Liver (tissue), 9 donors: Measurements from ENCODE around the gene SNRPB. TPM values are rescaled to one million over a fixed set of nuclear protein-coding genes. Genes with fewer than 3 reads are reported as not detected.

Experiments used
- DNase-seq: peaks from one replicate; pipeline ENCODE4 v3.0.0-alpha.2; 2017; ENCODE audit warnings: low spot score
- H3K27ac ChIP-seq, 2 donors: one replicate each; pipeline ENCODE4 v1.7.0; 2013; ENCODE audit warnings: inconsistent platforms in 2 of 2, low read length in 2 of 2, control low read depth in 1 of 2, low read depth in 1 of 2, mild to moderate bottlenecking in 1 of 2
- H3K27me3 ChIP-seq, 4 donors: one replicate each; pipeline versions ENCODE4 v1.6.1 to v1.7.0; 2013; ENCODE audit warnings: low read length in 3 of 4, inconsistent platforms in 1 of 4, mild to moderate bottlenecking in 1 of 4, moderate library complexity in 1 of 4; ENCODE audit not compliant: control insufficient read depth in 4 of 4, insufficient read depth in 4 of 4
- H3K36me3 ChIP-seq, 4 donors: one replicate each; pipeline versions ENCODE4 v1.6.1 to v1.7.0; 2013; ENCODE audit warnings: low read length in 3 of 4, mild to moderate bottlenecking in 3 of 4, low read depth in 1 of 4, moderate library complexity in 1 of 4; ENCODE audit not compliant: control insufficient read depth in 4 of 4, insufficient read depth in 3 of 4
- H3K4me1 ChIP-seq, 4 donors: one replicate each; pipeline versions ENCODE4 v1.6.1 to v1.7.0; 2013; ENCODE audit warnings: low read length in 3 of 4, mild to moderate bottlenecking in 3 of 4, moderate library complexity in 1 of 4; ENCODE audit not compliant: control insufficient read depth in 4 of 4, insufficient read depth in 4 of 4
- H3K4me3 ChIP-seq, 3 donors: one replicate each; pipeline versions ENCODE4 v1.6.1 to v1.7.0; 2013; ENCODE audit warnings: low read length in 3 of 3, control low read depth in 1 of 3, low read depth in 1 of 3, mild to moderate bottlenecking in 1 of 3
- H3K9ac ChIP-seq, 2 donors: one replicate each; pipeline ENCODE4 v1.7.0; 2013; ENCODE audit warnings: low read length in 2 of 2, mild to moderate bottlenecking in 2 of 2, moderate library complexity in 2 of 2, control low read depth in 1 of 2, low read depth in 1 of 2
- H3K9me3 ChIP-seq, 4 donors: one replicate each; pipeline versions ENCODE4 v1.6.1 to v1.7.0; 2013; ENCODE audit warnings: low read length in 3 of 4; ENCODE audit not compliant: control insufficient read depth in 4 of 4
- EGR1 ChIP-seq, 2 donors: IDR thresholded peaks; 2 replicates each; pipeline ENCODE4 v1.6.1; 2016 to 2018; ENCODE audit warnings: antibody characterized with exemption in 2 of 2, low read depth in 2 of 2
- FOXA1 ChIP-seq: IDR thresholded peaks from 2 replicates; pipeline ENCODE4 v1.6.1; 2016; ENCODE audit warnings: antibody characterized with exemption
- FOXA2 ChIP-seq: IDR thresholded peaks from 2 replicates; pipeline ENCODE4 v1.6.1; 2016; ENCODE audit warnings: antibody characterized with exemption
- GABPA ChIP-seq, 2 donors: IDR thresholded peaks in 1 of 2; conservative IDR thresholded peaks in 1 of 2; 2 replicates each; pipeline ENCODE4 v1.6.1; 2016; ENCODE audit warnings: antibody characterized with exemption in 2 of 2, mild to moderate bottlenecking in 1 of 2, moderate library complexity in 1 of 2
- HNF4A ChIP-seq, 2 donors: conservative IDR thresholded peaks; 2 replicates each; pipeline ENCODE4 v1.6.1; 2016; ENCODE audit warnings: antibody characterized with exemption in 2 of 2, mild to moderate bottlenecking in 2 of 2
- HNF4G ChIP-seq: IDR thresholded peaks from 2 replicates; pipeline ENCODE4 v1.6.1; 2016; ENCODE audit warnings: antibody characterized with exemption
- JUND ChIP-seq, 2 donors: IDR thresholded peaks; 2 replicates each; pipeline ENCODE4 v1.6.1; 2016; ENCODE audit warnings: antibody characterized with exemption in 2 of 2
- RAD21 ChIP-seq, 2 donors: IDR thresholded peaks; 2 replicates each; pipeline ENCODE4 v1.6.1; 2016; ENCODE audit warnings: antibody characterized with exemption in 2 of 2, mild to moderate bottlenecking in 2 of 2
- REST ChIP-seq: IDR thresholded peaks from 2 replicates; pipeline ENCODE4 v1.6.1; 2016; ENCODE audit warnings: antibody characterized with exemption, mild to moderate bottlenecking
- RXRA ChIP-seq, 2 donors: IDR thresholded peaks; 2 replicates each; pipeline ENCODE4 v1.6.1; 2017 to 2018; ENCODE audit warnings: antibody characterized with exemption in 2 of 2, mild to moderate bottlenecking in 1 of 2
- TAF1 ChIP-seq: conservative IDR thresholded peaks from 2 replicates; pipeline ENCODE4 v1.6.1; 2016; ENCODE audit warnings: antibody characterized with exemption, mild to moderate bottlenecking
- YY1 ChIP-seq: IDR thresholded peaks from 2 replicates; pipeline ENCODE4 v1.6.1; 2016; ENCODE audit warnings: antibody characterized with exemption, mild to moderate bottlenecking
- WGBS: extraction: QIAGEN DNeasy Blood & Tissue Kit; methylation state at CpG from one replicate; pipeline ENCODE4 v1.1.7; 2013; 5-methylcytosine and 5-hydroxymethylcytosine counted together
- polyA plus RNA-seq, 2 donors: library from polyadenylated mRNA; stranded (reverse) in 1 of 2; unstranded in 1 of 2; fragments of 200-250 nt in 1 of 2; fragments of >200 nt in 1 of 2; fragmentation: Nextera tagmentation in 1 of 2; extraction: Ambion mirVana in 1 of 2; gene quantifications; one replicate each; pipeline versions ENCODE4 v1.2.1 to v1.2.3, GENCODE V29; 2013 to 2015
- total RNA-seq, 2 donors: library from RNA; depleted of rRNA; stranded (reverse); fragments of >200 nt; gene quantifications; one replicate each; pipeline ENCODE4 v1.2.3, GENCODE V29; 2014
- TF ChIP-seq, protein P1 (sequence below): fragments of 150-350 bp; IDR thresholded peaks from 2 replicates; pipeline ENCODE4 v1.5.1; 2017; ENCODE audit warnings: improper control_type of control experiment, low read depth, low read length; ENCODE audit not compliant: missing input control
- TF ChIP-seq, protein P2 (sequence below): IDR thresholded peaks from 2 replicates; pipeline ENCODE4 v1.6.1; 2016; ENCODE audit warnings: antibody characterized with exemption
- donor health status: healthy.
- donor health status: healthy.
- donor health status: healthy.
- donor health status: healthy.
- donor health status: healthy.

SNRPB gene
- total and polyA plus RNA-seq, 4 donors, result 42.3 to 111 (median 72.6) TPM

DNA sequence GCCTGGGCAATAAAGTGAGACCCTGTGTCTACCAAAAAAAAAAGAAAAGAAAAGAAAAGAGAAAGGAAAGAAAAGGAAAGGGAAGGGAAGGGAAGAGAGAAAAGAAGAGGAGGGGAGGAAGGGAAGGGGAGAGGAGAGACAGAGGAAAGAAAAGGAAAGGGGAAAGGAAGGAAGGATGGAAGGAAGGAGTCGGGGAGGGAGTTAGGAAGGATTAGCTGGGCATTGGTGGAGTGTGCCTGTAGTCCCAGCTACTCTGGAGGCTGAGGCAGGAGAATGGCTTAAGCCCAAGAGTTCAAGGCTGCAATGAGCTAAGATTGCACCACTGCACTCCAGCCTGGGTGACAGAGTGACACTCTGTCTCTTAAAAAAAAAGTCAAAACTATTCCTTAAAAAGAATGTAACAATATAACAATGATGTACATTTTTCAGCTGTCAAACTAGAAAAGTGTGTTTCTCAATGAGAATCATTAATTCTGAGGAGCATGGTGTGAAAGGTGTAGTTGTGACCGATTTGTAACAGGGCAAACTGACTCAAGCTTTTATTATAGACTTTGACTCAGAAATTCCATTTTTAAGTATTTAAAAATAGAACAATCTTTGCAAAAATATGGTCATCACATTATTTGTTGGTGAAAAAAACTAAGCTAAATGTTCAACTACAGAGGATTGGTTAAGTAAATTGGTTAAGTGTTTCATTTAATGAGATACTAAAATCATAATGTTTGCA is 14.7 kb downstream of the SNRPB start:
- WGBS, result 77% methylated on average over 2 of the region's 2 CpGs
- no peak overlapping the region for H3K4me3 ChIP-seq
- no peaks in the 10 kb centered on the region for H3K4me1 ChIP-seq
- DNase-seq, result no peak
- peaks cover 3 to 16% (median 14%) of the 10 kb centered on the region in 4 donors for H3K36me3 ChIP-seq
- no peaks in the 10 kb centered on the region for H3K9me3 ChIP-seq
- H3K9ac ChIP-seq, result no peak overlapping the region
- no peaks in the 10 kb centered on the region for H3K27me3 ChIP-seq
- no peak overlapping the region for H3K27ac ChIP-seq
- TF ChIP-seq GABPA (IDR thresholded peaks at IDR 0.05 in 1 of 2, conservative IDR thresholded peaks at IDR 0.05 in 1 of 2) (no peak), EGR1 (IDR thresholded peaks at IDR 0.05; ENCODE audit: low read depth in 2 of 2) (no peak), RXRA (IDR thresholded peaks at IDR 0.05) (no peak), REST (no peak)
- TF ChIP-seq, protein P1, sequence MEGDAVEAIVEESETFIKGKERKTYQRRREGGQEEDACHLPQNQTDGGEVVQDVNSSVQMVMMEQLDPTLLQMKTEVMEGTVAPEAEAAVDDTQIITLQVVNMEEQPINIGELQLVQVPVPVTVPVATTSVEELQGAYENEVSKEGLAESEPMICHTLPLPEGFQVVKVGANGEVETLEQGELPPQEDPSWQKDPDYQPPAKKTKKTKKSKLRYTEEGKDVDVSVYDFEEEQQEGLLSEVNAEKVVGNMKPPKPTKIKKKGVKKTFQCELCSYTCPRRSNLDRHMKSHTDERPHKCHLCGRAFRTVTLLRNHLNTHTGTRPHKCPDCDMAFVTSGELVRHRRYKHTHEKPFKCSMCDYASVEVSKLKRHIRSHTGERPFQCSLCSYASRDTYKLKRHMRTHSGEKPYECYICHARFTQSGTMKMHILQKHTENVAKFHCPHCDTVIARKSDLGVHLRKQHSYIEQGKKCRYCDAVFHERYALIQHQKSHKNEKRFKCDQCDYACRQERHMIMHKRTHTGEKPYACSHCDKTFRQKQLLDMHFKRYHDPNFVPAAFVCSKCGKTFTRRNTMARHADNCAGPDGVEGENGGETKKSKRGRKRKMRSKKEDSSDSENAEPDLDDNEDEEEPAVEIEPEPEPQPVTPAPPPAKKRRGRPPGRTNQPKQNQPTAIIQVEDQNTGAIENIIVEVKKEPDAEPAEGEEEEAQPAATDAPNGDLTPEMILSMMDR, result no peak

DNA sequence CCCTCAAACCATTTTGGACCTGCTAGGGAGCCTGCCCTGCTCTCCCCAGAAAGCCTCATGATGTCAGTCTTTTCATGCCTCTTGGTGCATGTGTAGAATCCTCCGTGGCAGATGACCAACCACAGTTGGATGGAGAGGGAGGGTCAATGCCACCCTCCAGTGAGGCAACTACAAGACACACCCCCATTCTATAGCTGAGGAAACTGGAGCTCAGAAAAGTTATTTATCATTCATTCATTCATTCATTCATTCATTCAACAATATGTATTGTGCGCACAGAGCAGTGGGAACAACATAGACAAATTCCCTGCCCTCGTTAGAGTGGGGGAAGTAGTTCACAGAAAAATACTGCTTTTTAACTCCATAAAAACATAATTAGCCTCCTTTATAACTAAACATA is 16.8 kb downstream of the SNRPB start:
- Histone ChIP-seq H3K27ac (no peak overlapping the region), H3K27me3 (no peaks in the 10 kb centered on the region), H3K9ac (no peak overlapping the region), H3K4me1 (no peaks in the 10 kb centered on the region), H3K36me3 (peaks cover 0 to 2% (median 0%) of the 10 kb centered on the region in 4 donors), H3K4me3 (no peak overlapping the region), H3K9me3 (no peaks in the 10 kb centered on the region)
- TF ChIP-seq REST, result no peak
- TF ChIP-seq, protein P2, sequence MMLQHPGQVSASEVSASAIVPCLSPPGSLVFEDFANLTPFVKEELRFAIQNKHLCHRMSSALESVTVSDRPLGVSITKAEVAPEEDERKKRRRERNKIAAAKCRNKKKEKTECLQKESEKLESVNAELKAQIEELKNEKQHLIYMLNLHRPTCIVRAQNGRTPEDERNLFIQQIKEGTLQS, result no peak
- no peak for TF ChIP-seq TAF1
- no peak for TF ChIP-seq YY1
- TF ChIP-seq RXRA (IDR thresholded peaks at IDR 0.05), result no peak
- TF ChIP-seq JUND (IDR thresholded peaks at IDR 0.05), result no peak
- no peak for TF ChIP-seq HNF4G
- TF ChIP-seq GABPA (IDR thresholded peaks at IDR 0.05 in 1 of 2, conservative IDR thresholded peaks at IDR 0.05 in 1 of 2), result no peak
- TF ChIP-seq FOXA1, result no peak
- TF ChIP-seq EGR1 (IDR thresholded peaks at IDR 0.05; ENCODE audit: low read depth in 2 of 2), result no peak
- no peak for TF ChIP-seq RAD21 (IDR thresholded peaks at IDR 0.05)
- TF ChIP-seq FOXA2, result no peak
- TF ChIP-seq HNF4A (conservative IDR thresholded peaks at IDR 0.05), result no peak
- WGBS, result 73% methylated on average over 3 of the region's 3 CpGs
- DNase-seq, result no peak
